Measurements from ENCODE around the gene SCN4A. TPM values are rescaled to one million over a fixed set of nuclear protein-coding genes. Genes with fewer than 3 reads are reported as not detected.

The SCN4A gene
- total RNA-seq, 1 experiment from 2014 or later, result 6.8 TPM

DNA sequence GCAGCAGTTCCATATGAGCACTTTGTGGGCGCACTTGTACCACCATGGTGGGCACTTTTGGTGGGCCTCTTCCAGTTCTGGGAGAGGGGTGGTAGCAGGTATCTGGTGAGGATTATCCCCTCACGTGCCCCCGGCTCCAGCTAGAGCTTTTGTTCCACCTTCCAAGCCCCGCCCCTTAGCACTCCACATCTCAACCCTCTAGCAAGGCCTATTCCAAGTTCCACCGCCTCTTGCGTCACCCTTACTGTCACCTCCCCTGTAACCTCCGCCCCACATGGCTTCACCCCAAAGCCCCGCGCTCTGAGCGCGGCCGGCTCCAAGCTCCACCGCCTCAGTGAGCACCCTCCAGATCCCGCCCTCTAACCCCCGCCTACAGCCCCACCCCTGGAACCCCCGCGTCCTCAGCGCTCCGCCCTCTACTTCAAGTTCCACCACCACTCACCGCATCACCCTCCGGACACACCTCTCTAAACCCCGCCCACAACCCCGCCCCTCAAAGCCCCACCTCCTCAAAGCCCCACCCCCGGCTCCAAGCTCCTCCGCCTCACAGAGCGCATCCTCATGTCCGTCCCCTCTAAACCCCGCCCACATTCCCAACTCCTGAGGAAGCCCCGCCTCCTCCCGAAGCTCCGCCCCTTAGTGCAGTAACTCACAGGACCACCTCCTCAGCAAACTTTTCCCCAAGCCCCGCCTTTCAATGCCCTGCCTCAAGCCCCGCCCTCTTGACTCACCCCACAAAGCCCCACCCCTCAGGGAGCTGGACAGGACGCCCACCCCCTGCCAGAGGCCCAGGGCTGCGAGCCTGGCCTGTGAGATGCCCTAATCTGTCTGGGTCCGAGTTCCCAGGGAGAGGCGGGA lies 11.1 kb downstream of the SCN4A start:
- Histone ChIP-seq H3K4me3 (ENCODE audit: insufficient read depth, low read depth, low read length) (peak overlapping the region; percentile 40), H3K27me3 (ENCODE audit: control insufficient read depth, insufficient read depth, low read length) (no peaks in the 10 kb centered on the region; the same call in 1 of the 2 replicates), H3K36me3 (replicated peaks; ENCODE audit: control insufficient read depth, insufficient read depth, low read length) (no peaks in the 10 kb centered on the region)
- peak; percentile 98 for DNase-seq

DNA sequence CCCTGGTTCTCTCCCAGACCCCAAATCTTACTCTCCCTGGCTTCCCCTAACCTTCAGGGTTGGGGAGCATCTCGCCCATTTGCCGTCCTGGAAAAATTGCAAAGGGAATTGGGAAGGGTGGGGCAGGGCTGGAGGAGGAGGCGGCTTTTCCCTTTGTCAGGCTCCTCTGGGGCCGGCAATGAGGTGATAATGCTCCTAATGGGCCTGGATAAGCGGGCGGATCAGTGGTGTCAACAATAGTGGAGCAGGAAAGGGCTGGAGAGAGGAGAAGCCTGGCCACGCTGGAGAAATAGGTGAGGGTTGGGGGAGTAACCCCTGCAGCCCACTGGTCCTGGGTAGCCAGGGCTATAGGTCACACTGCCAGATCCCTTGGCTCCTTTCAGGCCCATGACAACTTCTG lies 12.3 kb downstream of the SCN4A start:
- peak overlapping the region; percentile 40 for H3K4me3 ChIP-seq (ENCODE audit: insufficient read depth, low read depth, low read length)
- peak; percentile 70 for DNase-seq
- no peaks in the 10 kb centered on the region; the same call in 1 of the 2 replicates for H3K27me3 ChIP-seq (ENCODE audit: control insufficient read depth, insufficient read depth, low read length)
- H3K36me3 ChIP-seq (replicated peaks; ENCODE audit: control insufficient read depth, insufficient read depth, low read length), result no peaks in the 10 kb centered on the region

- no peaks in the 10 kb centered on the region; the same call in 1 of the 2 replicates for H3K27me3 ChIP-seq (ENCODE audit: control insufficient read depth, insufficient read depth, low read length)
- peak overlapping the region; percentile 9; the same call in 1 of the 2 replicates for H3K4me3 ChIP-seq (ENCODE audit: insufficient read depth, low read depth, low read length)
- H3K36me3 ChIP-seq (replicated peaks; ENCODE audit: control insufficient read depth, insufficient read depth, low read length), result no peaks in the 10 kb centered on the region
- DNase-seq, result no peak
Observed at GRCh38 chr17:63960006-63960405, 12.7 kb downstream of the SCN4A start.

- Histone ChIP-seq H3K27me3 (ENCODE audit: control insufficient read depth, insufficient read depth, low read length) (no peaks in the 10 kb centered on the region; the same call in 1 of the 2 replicates), H3K36me3 (replicated peaks; ENCODE audit: control insufficient read depth, insufficient read depth, low read length) (no peaks in the 10 kb centered on the region), H3K4me3 (ENCODE audit: insufficient read depth, low read depth, low read length) (no peak overlapping the region)
- DNase-seq, result no peak
Observed at GRCh38 chr17:63956296-63956920, 16.3 kb downstream of the SCN4A start.

DNA sequence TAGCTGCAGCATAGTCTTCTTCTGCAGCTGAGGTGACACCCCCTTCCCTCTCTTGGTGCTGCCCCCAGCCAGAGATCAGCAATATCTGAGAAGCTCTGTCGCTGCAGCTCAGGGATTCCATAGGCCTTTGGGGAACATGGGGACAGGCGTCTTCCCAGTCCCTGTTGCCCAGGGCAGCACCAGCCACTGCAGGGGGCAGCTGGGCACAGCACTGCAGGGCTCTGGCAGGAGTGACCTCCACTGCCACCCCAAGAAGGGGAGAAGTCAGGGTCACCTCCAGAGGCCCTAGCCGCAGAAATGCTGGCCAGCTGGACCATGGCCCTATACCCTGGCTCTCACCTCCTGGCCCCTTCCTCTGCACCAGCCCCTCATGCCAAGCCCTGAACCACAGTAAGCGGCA lies 16.9 kb downstream of the SCN4A start:
- H3K27me3 ChIP-seq (ENCODE audit: control insufficient read depth, insufficient read depth, low read length), result no peaks in the 10 kb centered on the region; the same call in 1 of the 2 replicates
- no peak for DNase-seq
- H3K4me3 ChIP-seq (ENCODE audit: insufficient read depth, low read depth, low read length), result no peak overlapping the region
- H3K36me3 ChIP-seq (replicated peaks; ENCODE audit: control insufficient read depth, insufficient read depth, low read length), result no peaks in the 10 kb centered on the region

DNA sequence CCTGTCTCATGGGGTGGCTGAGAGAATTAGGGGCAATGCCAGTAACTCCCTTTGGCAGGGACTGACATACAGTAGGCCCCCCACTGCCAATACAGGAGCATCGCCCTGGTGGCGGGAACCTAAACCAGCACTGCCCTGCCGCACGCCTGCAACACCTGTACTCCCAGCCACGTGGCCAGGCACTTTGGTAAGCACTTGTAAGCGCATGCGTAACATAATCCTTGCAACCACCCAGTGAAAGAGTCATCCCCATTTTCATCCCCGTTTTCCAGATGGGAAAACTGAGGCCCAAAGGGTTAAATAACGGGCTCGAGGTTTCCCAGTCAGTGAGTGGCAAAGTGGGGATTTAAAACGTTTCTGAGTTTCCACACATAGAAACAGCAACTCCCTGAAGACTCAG lies 17.5 kb downstream of the SCN4A start:
- Histone ChIP-seq H3K4me3 (ENCODE audit: insufficient read depth, low read depth, low read length) (no peak overlapping the region), H3K27me3 (ENCODE audit: control insufficient read depth, insufficient read depth, low read length) (no peaks in the 10 kb centered on the region), H3K36me3 (replicated peaks; ENCODE audit: control insufficient read depth, insufficient read depth, low read length) (no peaks in the 10 kb centered on the region)
- DNase-seq, result no peak

DNA sequence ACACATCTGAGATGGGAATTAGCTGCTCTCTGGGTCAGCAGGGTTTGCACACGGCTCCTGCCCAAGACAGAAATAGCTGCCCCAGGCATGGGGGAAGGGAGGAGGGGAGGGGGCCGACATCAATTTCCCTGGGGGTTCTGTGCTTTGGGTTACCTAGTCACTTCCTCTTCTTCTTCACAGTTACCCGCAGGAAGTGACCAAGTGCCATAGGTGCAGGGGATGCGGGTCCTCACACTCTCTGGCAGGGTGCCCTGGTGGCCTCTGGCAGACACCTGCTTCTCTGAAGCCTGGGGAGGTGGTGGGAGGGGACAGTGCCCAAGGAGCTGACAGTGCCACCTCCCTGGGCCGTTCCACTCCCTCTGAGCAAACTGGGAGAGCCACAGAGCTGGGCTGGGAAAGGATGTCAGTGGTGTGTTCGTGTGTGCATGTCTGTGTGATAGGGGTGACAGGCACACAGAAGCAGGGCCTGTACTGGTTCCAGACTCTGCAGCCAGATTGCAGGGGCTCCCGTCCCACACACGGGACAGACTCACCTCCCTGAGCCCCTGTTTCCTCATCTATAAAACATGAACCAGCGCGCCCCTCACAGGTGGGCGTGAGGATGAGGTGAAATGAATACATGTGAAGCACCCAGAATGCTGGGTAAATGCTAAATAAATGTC lies 18.2 kb downstream of the SCN4A start:
- H3K4me3 ChIP-seq (ENCODE audit: insufficient read depth, low read depth, low read length), result no peak overlapping the region
- DNase-seq, result no peak
- no peaks in the 10 kb centered on the region for H3K36me3 ChIP-seq (replicated peaks; ENCODE audit: control insufficient read depth, insufficient read depth, low read length)
- no peaks in the 10 kb centered on the region for H3K27me3 ChIP-seq (ENCODE audit: control insufficient read depth, insufficient read depth, low read length)

DNA sequence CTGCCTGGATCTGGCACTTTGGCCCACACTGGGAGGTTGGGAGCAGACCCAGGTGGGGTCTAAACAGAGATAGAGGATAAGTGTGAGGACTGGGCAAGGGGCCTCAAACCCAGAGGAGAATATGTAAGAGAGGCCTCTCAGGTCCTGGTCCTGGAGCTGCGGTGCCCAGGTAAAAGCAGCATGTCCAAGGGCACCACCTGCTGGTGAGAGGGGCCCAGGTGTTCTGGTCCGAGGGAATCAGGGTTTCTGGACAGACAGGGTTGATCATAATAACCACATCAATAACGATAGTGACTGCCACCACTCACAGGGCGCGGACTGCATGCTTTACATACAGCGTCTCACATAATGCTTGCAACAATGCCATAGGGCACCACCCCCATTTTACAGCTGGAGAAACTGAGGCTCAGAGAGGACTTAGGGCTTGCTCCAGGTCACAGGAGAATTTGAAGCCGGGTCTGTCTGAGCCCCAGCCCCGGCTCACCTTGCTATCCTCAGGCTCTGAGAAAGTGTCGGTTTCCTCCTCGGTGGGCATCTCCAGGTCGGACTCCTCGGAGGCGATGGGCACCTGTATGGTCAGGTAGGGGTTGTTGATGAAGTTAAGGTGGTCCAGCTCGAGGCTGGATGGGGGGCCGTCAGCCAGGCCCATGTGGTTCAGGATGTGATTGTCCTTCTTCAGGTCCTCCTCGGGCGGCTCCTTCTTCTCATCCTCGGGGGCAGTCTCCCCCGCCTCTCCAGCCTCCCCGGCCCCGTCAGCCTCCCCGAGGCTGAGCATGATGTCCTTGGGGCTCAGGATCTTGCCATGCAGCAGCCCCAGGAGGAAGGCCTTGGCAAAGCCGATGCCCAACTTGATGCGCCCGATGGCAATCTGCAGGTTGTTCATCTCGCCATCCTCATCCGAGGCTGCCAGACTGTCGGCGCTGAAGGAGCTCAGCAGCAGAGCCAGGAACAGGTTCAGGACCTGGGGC lies 21.5 kb downstream of the SCN4A start:
- Histone ChIP-seq H3K36me3 (replicated peaks; ENCODE audit: control insufficient read depth, insufficient read depth, low read length) (no peaks in the 10 kb centered on the region), H3K4me3 (ENCODE audit: insufficient read depth, low read depth, low read length) (no peak overlapping the region), H3K27me3 (ENCODE audit: control insufficient read depth, insufficient read depth, low read length) (no peaks in the 10 kb centered on the region)
- peak; percentile 92 for DNase-seq

DNA sequence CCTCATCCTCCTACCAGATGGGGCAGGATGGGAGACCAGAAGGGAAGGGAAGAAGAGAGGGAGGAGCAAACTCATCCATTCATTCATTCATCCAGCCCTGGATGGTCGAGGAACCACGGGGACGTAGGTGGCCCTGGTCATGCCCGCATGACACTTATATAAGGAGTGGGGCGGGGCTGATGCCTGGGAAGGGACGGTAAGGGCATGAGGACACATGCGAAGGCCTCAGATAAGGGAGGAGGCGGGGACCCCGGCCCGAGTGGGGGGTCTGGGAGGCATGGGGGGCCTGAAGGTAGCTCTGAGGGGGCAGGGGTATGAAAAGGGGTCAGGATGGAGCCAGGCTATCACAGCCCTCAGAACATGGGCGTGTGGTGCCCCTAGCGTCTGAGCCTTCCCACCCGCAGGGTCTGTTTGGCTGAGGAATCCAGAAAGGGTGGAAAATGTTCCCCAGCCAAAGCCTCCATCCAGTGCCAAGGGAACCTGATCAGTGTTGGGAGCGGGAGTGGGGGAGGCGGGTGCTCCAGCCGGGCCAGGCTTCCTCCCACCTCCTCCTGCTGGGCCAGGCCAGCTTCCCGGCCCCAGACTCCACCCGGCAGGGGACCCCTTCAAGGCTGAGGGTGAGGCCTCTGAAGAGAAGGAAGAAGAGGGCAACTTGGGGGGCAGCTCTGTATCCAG lies 23.0 kb downstream of the SCN4A start:
- no peaks in the 10 kb centered on the region for H3K36me3 ChIP-seq (replicated peaks; ENCODE audit: control insufficient read depth, insufficient read depth, low read length)
- H3K4me3 ChIP-seq (ENCODE audit: insufficient read depth, low read depth, low read length), result no peak overlapping the region
- no peak for DNase-seq
- H3K27me3 ChIP-seq (ENCODE audit: control insufficient read depth, insufficient read depth, low read length), result no peaks in the 10 kb centered on the region

GRCh38 chr17:63948521-63948920 lies 24.2 kb downstream of the SCN4A start:
- Histone ChIP-seq H3K4me3 (ENCODE audit: insufficient read depth, low read depth, low read length) (no peak overlapping the region), H3K36me3 (replicated peaks; ENCODE audit: control insufficient read depth, insufficient read depth, low read length) (no peaks in the 10 kb centered on the region), H3K27me3 (ENCODE audit: control insufficient read depth, insufficient read depth, low read length) (no peaks in the 10 kb centered on the region)
- DNase-seq, result no peak

DNA sequence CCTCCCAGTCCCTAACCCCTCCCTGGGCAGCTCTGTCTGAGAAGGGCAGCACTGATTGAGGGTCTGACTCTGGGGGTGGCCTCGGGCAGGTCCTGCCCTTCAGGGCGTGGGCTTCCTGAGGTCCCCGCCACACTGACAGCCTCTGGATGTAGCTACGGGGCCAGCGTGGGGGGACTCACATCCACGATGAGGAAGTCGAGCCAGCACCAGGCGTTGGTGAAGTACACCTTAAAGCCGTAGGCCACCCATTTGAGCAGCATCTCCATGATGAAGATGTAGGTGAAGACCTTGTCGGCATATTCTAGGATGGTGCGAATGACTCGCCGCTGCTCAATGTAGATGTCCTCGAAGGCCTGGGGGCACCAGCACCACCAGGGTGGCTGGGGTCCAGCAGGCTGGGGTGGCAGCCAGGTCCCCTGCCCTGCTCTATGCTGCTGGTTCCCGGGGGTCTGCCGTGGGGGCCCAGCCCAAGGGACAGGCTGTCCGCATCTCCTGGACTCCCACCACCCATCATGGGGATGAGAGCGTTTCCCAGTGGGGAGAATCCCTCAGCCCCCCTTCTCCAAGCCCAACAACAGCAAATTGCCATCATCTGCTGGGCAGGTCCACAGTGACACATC lies 24.9 kb downstream of the SCN4A start:
- H3K27me3 ChIP-seq (ENCODE audit: control insufficient read depth, insufficient read depth, low read length), result no peaks in the 10 kb centered on the region
- no peak for DNase-seq
- H3K4me3 ChIP-seq (ENCODE audit: insufficient read depth, low read depth, low read length), result no peak overlapping the region
- H3K36me3 ChIP-seq (replicated peaks; ENCODE audit: control insufficient read depth, insufficient read depth, low read length), result no peaks in the 10 kb centered on the region

DNA sequence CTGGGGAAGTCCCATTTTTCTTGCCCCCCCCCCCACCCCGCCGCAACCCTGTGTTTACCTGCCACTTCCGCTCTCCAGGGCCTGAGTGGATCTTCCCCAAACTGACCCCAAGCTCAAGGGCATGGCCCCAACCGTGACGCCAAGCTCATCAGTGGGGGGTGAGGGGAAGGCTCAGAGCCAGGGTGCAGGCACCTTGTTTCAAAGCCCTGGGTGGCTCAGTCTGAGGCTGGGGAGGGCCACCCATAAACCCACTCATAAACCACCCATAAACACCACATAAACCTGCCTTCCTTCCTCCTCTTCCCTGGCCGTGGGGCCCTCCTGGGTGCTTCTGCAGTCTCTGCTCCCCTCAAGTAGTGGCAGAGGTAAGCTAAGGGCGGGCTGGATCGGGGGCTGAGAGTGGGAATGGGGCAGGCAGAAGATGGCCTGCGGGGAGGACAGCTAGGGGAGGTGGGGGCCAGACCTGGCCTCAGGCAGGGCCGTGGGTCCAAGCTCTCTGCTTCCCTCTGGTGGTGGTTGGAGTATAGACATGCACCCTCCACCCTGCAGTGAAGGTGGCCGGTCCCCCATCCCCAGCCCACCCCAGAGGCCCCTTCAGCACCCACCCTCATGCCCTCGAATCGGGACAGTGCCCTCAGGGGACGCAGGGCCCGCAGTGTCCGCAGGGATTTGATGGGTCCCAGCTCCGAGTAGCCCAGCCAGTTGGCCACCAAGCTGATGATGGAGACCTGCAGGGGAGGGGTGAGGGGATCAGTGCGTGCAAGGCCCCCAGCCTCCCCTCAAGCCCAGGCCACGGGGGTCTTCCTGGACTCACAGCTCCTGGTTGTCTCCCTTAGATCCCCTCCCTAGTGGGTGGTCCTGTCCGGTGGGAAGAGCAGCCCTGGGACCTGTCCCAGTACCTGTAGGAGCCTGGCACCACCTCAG lies 26.0 kb downstream of the SCN4A start:
- DNase-seq, result peak; percentile 98
- H3K4me3 ChIP-seq (ENCODE audit: insufficient read depth, low read depth, low read length), result no peak overlapping the region
- H3K36me3 ChIP-seq (replicated peaks; ENCODE audit: control insufficient read depth, insufficient read depth, low read length), result no peaks in the 10 kb centered on the region

More for the DNA sequence above, 26.0 kb downstream of the SCN4A start:
- no peaks in the 10 kb centered on the region for H3K27me3 ChIP-seq (ENCODE audit: control insufficient read depth, insufficient read depth, low read length)
